Measurements from ENCODE around the gene NFATC2.

The NFATC2 gene

GRCh38 chr20:51470907-51471411 lies 71.6 kb downstream of the NFATC2 start:
- no peak overlapping the region for H3K27ac ChIP-seq
- TF ChIP-seq, protein P1, sequence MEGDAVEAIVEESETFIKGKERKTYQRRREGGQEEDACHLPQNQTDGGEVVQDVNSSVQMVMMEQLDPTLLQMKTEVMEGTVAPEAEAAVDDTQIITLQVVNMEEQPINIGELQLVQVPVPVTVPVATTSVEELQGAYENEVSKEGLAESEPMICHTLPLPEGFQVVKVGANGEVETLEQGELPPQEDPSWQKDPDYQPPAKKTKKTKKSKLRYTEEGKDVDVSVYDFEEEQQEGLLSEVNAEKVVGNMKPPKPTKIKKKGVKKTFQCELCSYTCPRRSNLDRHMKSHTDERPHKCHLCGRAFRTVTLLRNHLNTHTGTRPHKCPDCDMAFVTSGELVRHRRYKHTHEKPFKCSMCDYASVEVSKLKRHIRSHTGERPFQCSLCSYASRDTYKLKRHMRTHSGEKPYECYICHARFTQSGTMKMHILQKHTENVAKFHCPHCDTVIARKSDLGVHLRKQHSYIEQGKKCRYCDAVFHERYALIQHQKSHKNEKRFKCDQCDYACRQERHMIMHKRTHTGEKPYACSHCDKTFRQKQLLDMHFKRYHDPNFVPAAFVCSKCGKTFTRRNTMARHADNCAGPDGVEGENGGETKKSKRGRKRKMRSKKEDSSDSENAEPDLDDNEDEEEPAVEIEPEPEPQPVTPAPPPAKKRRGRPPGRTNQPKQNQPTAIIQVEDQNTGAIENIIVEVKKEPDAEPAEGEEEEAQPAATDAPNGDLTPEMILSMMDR (conservative IDR thresholded peaks at IDR 0.05) = no peak

DNA sequence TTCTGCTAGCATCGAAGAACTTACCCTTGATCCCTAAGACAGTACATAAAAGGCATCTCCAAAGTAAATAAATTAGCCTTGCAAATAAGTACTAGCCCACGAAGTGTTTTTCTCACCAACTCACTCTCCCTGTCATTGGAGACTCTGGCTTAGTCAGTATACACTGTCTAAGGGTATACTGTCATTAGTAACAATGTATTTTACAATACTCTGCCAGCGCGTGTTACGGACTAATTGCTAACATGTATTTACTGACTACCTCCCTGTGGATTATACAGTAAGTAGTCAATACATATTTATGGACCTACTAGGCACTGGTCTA lies 72.1 kb downstream of the NFATC2 start:
- H3K27ac ChIP-seq = no peak overlapping the region
- TF ChIP-seq, protein P1 (conservative IDR thresholded peaks at IDR 0.05) = no peak

- TF ChIP-seq, protein P1 (conservative IDR thresholded peaks at IDR 0.05) = no peak
- H3K27ac ChIP-seq = no peak overlapping the region
Measured at GRCh38 chr20:51469578-51470498, 72.7 kb downstream of the NFATC2 start.

GRCh38 chr20:51469046-51469445 lies 73.5 kb downstream of the NFATC2 start:
- TF ChIP-seq, protein P1 (conservative IDR thresholded peaks at IDR 0.05) = no peak
- no peak overlapping the region for H3K27ac ChIP-seq

DNA sequence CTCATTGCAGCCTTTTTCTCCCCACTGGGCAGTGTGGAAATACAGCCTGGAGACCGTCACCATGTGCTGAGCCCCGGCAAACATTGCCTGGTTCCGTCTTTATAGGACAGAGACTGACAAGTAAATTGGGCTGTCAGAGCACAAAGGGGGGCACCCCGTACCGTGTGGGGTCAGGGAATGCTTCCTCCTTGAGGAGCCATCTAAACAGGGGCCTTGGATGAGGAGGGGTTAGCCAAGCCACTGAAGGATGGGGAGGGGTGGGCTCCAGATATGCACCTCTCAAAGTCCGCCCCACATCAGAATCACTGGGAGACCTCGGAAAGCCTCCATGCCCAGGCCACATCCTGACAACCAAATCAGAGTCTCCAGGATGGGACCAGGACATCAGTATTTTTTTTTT lies 73.9 kb downstream of the NFATC2 start:
- TF ChIP-seq, protein P1 (conservative IDR thresholded peaks at IDR 0.05) = no peak
- H3K27ac ChIP-seq = no peak overlapping the region

DNA sequence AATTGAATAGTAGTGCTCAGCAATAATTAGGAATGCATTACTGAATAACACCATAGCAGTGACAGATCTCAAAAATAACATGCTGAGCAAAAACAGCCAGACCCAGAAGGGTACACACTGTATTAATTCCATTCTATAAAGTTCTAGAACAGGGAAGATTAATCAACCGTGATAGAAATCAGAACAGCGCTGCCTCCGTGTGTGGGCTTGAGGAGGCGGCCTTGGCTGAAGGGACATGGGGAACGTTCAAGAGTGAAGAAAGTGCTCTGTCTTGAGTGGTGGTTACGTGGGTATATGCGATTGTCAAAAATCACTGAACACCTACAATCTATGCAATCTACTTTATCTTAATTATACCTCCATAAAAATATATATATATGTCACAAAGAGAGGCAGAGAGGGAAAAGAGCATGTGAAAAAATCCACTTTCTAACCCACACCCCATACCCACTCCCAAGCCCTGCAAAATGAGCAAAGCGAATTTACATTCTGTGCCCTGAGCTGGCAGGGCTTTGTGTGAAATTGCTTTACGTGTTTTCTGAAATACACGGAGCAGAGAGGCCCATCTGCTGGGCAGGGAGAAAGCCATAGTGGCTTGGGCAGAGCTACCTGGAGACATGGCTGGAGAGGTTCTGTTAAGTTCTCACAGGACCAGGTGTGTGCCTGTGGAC lies 74.4 kb downstream of the NFATC2 start:
- H3K27ac ChIP-seq = no peak overlapping the region
- TF ChIP-seq, protein P1 (conservative IDR thresholded peaks at IDR 0.05) = no peak

DNA sequence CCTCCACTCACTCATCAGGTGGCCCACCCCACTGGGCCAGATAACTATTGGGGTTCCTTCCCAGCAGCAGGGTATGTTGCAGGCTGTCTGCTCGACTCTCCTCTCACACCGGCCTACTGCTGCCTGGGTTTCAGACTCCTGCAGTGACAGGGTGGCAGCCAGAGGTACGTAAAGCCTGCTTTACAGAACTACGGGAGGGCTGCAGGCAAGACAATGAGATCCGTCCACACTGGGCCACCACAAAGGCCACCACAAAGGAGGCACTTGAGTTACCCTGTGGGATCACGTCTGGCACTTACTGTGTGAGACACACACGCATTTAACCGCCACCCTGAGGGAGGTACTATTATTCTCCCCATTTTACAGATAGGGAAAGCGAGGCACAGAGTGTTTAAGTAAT lies 78.5 kb downstream of the NFATC2 start:
- no peak overlapping the region for H3K27ac ChIP-seq
- TF ChIP-seq, protein P1 (conservative IDR thresholded peaks at IDR 0.05) = no peak

Data from VCaP (cell line).